GM19023 (cell line): ENCODE measurements around the gene PDE4DIP.
"Not testable (repeated sequence)": the region's sequence is repeated elsewhere in the genome, so short reads cannot be mapped to it uniquely, and the experiment has no call there.

Experiments
- ATAC-seq: cut with Tn5 transposase; IDR thresholded peaks from one replicate; pipeline ENCODE4 v1.9.1; 2021; ENCODE audit warnings: mild to moderate bottlenecking, moderate library complexity; ENCODE audit not compliant: unreplicated experiment

The PDE4DIP gene

DNA sequence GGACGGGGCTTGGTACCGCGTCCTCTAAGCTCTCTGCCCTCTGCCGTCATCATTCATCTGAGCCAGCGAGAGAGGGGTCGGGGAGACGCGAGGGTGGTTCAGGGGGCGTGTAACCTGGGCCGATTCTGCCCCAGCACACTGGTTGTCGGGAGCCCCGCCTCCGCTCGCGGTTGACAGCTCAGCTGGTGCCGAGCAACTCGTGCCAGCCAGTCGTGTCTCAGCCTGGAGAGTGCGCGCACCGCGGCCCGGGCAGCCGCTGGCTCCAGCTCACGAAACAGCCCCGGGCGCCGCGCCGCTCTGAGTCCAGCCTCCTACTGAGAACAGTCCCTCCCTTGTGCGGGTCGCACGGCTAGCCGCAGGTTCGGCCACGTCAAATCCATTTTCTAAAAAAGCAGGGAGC, at the start of gene PDE4DIP:
PDE4DIP (plus strand) TSS at position 209 of the 400 bp plus-strand sequence. CDS start 347 bp downstream, outside the sequence.
- not testable (repeated sequence) for ATAC-seq

DNA sequence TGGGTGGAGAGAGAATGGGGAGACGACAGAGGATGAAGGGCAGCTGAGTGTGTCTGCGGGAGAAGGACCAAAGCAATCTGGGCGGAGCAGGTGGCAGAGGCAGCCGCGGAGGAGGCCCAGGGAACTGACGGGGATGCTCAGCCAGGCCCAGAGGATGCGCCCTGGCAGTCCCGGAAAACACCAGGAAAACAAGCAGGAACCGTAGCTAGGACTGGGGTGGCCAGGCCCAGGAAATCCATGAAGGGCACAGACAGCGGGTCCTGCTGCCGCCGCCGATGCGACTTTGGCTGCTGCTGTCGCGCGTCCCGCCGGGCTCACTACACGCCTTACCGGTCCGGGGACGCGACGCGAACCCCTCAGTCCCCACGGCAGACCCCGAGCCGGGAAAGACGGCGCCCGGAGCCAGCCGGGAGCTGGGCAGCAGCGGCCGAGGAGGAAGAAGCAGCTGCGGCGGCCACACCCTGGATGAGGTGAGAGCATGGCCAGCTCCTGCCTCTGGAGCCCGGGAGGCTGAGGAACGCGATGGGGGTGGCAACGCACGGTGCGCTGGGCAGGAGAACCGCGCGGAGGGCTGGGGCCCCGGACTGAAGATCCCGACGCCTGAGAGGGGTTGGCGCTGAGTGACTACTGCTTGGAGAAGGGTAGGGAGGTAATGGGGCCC, 35.8 kb upstream of the PDE4DIP start:
- ATAC-seq: not testable (repeated sequence)

- ATAC-seq: not testable (repeated sequence)
Measured at GRCh38 chr1:148808929-148809283, 35.3 kb upstream of the PDE4DIP start.

DNA sequence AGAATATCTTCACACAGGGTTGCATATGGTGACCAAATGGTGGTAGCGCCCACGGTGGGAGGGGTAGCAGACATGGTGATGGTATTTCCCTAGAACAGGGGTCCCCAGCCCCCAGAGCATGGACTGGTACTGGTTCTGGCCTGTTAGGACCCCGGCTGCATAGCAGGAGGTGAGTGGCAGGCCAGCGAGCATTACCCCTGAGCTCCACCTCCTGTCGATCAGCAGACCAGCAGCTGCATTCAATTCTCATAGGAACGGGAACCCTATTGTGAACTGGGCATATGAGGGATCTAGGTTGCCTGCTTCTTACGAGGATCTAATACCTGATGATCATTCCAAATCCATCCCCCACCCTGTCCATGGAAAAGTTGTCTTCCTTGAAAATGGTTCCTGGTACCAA, 22.0 kb upstream of the PDE4DIP start:
- not testable (repeated sequence) for ATAC-seq

GRCh38 chr1:148823822-148824221, 20.4 kb upstream of the PDE4DIP start:
- not testable (repeated sequence) for ATAC-seq

DNA sequence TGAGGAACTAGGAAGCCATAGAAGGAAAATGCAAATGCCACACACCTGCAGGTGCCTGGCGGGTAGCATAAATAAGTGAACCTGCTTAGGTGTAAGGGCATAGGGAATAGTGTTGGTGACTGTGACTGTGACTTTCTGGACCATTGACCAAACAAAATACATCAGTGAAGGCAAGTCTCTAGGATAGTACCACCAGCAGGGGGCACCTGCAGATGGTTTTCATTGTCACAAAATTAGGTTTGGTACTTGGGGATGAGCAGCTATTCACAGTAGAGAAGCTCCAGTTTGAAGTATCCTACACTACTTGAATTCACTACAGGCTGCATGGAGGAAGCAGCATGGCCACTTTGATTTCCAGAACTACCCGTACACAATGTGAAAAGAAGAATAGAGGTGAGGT, 19.2 kb upstream of the PDE4DIP start:
- ATAC-seq: not testable (repeated sequence)

DNA sequence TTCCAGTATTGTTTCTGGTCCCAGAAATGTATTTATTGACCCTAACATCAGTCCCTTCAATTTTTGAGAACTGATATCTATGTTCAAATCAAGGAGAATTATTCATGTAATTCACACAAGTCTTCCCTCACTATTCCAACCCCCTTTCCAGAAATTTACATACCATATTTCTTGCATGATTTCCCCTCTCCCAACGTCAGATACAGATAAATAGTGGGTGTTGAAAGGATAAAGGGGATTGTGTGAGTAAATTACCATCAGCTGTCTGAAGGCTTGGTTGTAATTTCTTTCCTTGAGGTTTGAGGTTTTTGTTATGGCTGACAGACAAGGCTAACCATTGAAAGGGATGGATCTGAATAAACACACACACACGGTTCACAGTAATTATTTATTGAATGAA, 15.7 kb upstream of the PDE4DIP start:
- ATAC-seq: not testable (repeated sequence)

DNA sequence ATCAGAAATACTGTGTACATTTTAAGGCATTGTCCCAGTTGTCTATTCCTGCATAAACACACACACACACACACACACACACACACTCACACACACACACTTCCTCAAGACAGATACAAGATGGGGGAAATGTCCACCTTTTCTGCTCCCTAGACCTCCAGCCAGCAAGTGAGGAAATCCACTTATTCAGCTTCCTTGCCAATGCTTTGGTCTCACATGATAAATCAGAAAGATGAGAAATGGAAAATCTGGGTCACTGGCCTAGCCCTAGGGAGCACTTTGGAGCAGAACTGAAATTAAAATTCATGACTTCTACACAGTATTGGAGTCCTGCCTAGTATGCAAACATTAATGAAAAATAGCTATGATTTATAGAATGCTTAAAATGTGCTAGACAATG, 15.3 kb upstream of the PDE4DIP start:
- not testable (repeated sequence) for ATAC-seq

DNA sequence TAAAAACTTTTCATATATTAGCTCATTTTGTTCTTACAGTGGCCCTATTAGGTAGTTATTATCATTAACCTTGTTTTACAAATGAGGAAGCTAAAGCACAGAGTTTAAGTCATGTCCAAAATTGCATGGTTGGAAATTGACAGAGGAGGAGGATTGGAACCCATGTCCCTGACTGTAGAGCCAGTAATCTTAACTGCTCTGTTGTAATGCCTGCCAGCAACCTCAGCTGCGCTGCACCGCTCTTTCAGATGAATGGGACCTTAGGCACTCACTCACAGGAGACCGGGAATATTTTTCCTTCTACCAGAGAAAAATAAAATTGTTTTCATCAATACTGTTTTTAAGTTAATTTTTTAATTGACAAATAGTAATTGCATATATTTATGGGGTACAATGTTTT, 14.9 kb upstream of the PDE4DIP start:
- not testable (repeated sequence) for ATAC-seq

DNA sequence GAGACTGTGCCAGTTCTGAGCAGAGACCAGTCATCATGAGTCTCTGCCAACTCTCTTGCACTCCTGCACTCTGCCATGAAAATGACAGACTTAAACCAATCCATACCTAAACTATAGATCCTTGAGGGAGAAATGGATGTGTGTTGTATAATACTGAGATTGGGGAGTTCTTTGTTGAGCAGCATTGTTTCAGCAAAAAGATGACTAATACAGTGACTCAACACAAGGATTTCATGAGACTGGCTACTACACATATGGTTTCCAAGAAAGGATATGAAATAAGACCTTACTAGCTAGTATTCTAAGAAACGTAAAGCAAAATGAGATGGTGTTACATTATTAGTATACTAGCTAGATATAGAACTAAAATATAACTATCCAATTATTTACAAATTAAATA, 3.0 kb upstream of the PDE4DIP start:
- ATAC-seq: not testable (repeated sequence)

DNA sequence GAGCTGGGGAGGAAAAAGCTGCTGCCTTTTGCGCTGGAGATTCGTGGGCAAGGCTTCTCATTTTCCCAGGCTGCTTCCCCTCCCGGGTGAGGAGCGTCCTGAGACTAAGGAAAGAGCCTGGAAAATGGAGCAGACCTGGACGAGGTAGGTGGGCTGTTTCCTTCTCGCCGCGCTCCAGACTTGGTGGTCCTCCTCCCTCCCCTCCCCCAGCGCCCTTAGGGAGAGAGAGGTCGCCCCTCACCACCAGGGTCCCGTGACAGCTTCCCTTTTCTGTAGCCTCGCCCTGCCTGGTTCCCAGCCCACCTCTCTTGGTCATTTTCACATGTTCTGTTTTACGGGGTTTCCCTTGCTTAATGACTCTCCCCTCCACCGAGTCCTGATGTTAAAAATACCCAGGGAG, 423 bp downstream of the PDE4DIP start:
- ATAC-seq: not testable (repeated sequence)

DNA sequence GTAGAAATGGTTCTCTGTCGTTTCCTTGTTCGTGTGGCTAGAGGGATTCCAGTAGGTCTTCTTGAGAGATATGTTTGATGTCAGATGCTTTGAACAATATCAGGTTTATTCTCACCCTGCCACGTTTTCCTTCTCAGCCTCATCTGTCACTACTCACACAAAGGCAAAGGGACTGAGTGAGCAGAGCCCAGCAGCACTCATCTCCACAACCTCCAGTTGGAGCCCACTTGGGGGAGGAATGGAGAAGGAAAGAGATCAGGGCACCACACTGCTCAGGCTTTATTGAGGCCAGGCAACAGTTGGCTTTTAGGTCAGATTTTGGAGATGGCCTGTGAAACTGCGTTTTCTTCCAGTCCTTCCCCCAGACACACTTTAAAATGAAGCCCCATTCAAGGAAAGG, 840 bp downstream of the PDE4DIP start:
- not testable (repeated sequence) for ATAC-seq

DNA sequence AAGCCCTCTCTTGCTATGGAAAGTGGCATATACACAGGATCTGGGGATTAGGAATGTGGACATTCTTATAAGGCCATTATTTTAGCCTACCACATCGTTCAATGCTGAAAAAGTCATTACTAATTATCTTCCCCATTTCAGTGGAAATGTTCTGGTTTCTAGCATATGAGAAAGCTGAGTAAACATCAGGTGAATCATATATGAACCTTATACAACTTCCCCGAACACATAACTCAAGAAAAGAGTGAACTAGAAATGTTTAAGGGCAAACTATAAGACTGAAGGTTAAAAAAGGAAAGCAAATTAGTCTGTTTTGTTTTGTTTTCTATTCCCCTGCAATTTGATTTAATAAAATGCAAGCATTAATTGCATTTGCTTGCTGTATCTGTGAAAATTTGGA, 6.1 kb downstream of the PDE4DIP start:
- ATAC-seq: not testable (repeated sequence)

- not testable (repeated sequence) for ATAC-seq
Measured at GRCh38 chr1:148850840-148851239, 6.6 kb downstream of the PDE4DIP start.

GRCh38 chr1:148851684-148852083, 7.5 kb downstream of the PDE4DIP start:
- not testable (repeated sequence) for ATAC-seq

- ATAC-seq: not testable (repeated sequence)
Measured at GRCh38 chr1:148853363-148853762, 9.1 kb downstream of the PDE4DIP start.

DNA sequence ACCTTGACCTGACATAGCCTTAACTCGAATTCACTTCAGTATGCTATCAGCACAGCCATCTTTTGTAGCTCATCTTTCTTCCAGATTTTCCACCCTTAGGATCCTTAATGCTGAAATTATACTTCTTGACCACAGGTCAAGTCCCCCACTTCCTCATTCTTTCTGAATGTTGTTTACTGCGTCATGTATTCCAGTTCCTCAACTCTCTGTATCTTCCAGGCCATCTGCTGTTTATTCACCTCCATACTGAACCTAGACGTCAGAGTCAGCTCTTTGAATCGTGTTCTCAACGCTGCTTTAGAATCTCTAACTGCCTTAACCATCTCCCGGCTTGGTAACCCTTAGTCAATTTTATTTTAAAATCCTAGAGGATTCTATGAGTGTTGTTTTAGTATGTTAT, 9.8 kb downstream of the PDE4DIP start:
- ATAC-seq: not testable (repeated sequence)

DNA sequence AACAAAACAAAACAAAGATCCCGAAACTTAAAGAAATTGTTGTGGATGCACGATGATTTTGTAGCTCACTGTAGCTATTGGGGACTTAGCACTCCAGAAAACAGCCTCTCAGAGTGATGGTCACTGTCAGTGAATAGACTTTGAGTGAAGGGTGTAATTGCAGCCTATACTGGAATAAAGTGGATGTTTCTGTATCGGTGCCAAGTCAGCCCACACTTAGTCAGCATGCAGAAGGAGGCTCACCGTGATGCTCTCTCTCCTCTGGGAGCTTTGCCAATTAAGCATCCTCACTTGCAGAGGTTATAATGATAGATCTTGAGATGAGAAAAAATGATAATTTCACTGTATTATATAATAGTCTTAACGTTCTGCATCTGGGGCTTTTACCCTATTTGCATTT, 11.1 kb downstream of the PDE4DIP start:
- not testable (repeated sequence) for ATAC-seq

- not testable (repeated sequence) for ATAC-seq
Measured at GRCh38 chr1:148860049-148860448, 15.8 kb downstream of the PDE4DIP start.

- ATAC-seq: not testable (repeated sequence)
Measured at GRCh38 chr1:148860579-148861259, 16.5 kb downstream of the PDE4DIP start.

DNA sequence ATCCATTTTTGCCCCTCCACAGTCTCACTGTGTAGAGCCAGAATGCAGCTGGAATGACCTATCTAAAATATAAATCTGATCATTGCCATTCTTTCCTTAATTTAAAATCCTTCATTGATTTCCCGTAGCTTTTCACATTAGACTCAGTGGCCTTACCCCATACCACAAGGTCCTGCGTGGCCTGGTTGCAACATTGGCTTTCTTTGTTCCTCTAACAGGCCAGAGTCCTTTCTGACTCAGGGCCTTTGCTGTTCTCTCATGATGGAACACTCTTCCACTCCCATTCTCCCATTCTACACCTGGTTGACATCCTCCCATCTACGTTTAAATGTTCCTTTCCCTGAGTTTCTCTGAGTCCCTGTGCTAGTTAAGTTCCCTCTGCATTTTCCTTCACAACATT, 18.4 kb downstream of the PDE4DIP start:
- not testable (repeated sequence) for ATAC-seq

GRCh38 chr1:148868924-148869633, 24.9 kb downstream of the PDE4DIP start:
- ATAC-seq: not testable (repeated sequence)
